AG08395 (cell line): ENCODE results near the gene SNAPC5.

Source experiments
- DNase-seq: peaks from one replicate; pipeline ENCODE4 v3.0.0; 2012; ENCODE audit warnings: mixed read lengths, low spot score

SNAPC5 gene

GRCh38 chr15:66459818-66460615 is 37.5 kb downstream of the SNAPC5 start:
- peak; percentile 55 for DNase-seq

GRCh38 chr15:66456211-66456610 is 41.4 kb downstream of the SNAPC5 start:
- no peak for DNase-seq

GRCh38 chr15:66454143-66454542 is 43.4 kb downstream of the SNAPC5 start:
- DNase-seq = no peak

GRCh38 chr15:66452971-66453580 is 44.5 kb downstream of the SNAPC5 start:
- DNase-seq = no peak

- DNase-seq = no peak
Measured at GRCh38 chr15:66452420-66452819, 45.1 kb downstream of the SNAPC5 start.
